ENCODE data around the gene PLPPR1.

- TF ChIP-seq CTCF (IDR thresholded peaks at IDR 0.05) (no peak), ZFX (IDR thresholded peaks at IDR 0.05; ENCODE audit: borderline replicate concordance) (no peak)
Observed at GRCh38 chr9:101359679-101360078, 331.2 kb downstream of the PLPPR1 start.
